DMS153 (cell line): ENCODE measurements around the gene TOMM40L.
"Not testable (repeated sequence)": the region's sequence is repeated elsewhere in the genome, so short reads cannot be mapped to it uniquely, and the experiment has no call there.

Source experiments
- DNase-seq: peaks from one replicate; lab custom pipeline; 2025; lab: John Stamatoyannopoulos, UW

Gene TOMM40L

DNA sequence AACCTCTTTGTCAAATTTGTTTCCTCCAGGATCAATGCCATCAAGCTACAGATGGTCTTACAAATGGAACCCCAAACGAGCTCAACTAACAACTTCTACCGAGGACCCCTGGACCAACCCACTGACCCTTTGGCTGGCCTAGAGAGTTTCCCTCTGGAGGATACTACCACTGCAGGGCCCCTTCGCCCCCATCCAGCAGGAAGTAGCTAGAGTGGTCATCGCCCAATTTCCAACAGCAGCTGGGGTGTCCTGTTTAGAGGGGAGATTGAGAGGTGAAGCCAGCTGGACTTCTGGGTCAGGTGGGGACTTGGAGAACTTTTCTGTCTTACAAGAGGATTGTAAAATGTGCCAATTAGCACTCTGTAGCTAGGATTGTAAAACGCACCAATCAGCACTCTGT is 31.2 kb downstream of the TOMM40L start:
- not testable (repeated sequence) for DNase-seq

DNA sequence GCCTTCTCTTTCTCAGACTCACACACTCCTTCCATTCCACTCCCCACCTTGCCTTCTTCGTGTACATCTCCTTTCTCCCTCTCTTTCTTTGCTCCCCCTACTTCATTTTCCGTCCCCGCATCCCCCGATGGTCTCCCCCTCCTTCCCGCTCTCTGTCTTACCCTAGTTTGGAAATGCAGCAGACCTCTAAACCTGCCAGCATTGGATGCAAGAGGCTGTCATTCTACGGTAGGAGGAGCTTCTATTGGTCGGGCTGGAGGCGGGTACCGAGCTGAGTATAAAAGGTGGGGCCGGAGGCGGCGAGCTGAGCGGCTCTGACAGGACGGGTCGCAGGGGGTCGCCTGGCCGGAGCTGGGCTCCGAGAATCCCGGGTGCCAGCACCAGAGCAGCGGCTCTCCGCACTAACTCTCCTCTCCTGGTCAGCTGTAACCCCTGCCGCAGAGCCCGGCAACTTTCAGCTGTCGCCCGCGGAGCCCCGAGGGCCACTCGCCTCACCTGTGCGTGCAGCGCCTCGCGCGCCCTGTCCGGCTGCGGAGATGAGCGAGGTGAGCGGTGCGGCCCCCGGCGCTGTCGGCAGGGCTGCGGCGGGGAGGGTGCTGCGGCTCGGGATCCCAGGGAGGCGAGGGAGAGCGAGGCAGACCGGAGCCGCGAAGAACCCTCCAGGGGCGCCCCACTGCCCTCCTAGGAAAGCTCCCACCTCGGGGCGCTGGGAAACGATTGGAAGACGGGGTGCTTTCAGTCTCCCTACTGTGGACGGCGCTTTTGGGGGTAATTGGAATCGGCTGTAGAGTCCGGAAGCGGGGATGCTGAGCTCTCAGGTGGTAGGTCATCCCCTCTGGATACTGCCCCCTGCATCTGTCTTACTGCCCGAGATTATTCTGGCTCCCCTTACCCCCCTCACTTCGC is 32.8 kb downstream of the TOMM40L start, which contains the start of gene PCP4L1:
Gene PCP4L1 (plus strand): TSS at position 307 of the 906 bp plus-strand sequence. CDS start 230 bp downstream, at position 537.
- DNase-seq = no peak

DNA sequence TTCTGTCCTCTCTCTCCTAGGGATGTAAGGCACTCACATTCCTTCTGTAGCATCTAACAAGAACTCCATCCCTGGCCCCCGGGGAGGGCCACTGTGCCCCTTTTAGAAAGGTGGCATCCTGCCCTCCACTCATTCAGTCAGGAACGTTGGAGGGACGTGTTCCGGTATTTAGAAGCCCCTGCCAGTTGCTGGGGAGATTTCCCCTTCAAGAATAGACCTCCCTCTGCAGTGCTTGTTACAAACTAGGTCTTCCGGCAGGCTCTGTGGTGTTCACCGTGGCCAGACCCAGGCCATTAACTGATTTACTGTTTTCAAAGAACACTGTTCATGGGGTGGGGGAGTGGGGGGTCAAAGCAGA is 33.5 kb downstream of the TOMM40L start:
- no peak for DNase-seq

DNA sequence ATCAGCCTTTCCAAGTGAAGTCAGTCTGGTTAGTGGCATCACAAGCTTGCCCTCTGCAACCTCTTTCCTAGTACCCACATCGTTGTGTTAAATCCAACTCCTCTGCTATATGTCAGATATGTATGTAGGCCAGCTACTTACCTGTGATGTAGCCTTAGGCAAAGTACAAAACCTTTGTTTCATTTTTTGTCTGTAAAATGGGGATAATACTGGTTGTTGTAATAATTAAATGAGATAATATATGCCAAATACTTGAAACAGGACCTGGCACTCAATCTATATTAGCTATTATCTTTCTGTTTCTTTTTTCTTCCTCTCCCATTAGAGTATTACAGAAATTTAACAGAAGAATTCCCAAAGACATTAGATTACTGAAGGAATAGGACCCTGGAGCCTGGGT is 33.9 kb downstream of the TOMM40L start:
- DNase-seq = no peak

DNA sequence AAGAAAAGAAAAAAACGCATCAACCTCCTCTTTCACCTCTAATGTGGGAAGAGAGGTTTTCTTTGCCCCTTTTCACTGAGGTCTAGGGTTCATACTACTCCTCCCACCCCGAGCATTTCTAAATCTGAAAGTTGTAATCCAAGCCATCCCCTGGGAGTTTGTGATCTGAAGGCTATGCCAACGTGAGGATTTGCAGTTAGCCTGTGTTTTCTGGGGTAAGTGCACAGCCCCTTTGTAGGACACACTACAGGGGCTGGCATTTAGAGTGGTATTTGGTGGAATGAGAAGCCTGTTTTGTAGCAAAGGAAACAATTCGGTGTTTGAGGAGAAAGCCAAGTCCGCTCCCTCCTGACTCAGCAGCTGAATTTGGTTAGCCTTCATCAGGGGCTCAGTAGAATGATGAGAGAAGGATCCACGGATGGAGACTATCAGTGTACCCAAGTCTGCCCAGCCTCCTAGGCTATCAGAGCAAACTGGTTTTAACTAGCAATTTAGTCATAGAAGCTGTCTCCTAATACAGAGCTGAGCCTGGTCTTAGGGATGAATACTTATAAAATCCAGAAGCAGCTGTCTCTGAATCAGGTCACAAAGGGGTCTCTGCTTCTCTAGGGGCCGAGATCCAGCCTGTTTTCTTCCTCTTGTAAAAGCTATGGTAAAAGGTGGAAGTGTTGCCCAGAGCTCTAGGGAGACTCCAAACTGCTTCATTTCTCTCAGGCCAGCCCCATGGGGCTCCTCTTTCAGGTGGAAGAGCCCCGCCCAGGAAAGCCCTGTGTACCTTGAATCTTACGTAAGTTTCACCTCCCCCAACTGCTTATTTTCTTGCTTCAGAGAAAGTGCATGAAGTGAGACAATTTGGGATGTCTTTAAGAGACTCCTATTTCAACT is 34.8 kb downstream of the TOMM40L start:
- no peak for DNase-seq

DNA sequence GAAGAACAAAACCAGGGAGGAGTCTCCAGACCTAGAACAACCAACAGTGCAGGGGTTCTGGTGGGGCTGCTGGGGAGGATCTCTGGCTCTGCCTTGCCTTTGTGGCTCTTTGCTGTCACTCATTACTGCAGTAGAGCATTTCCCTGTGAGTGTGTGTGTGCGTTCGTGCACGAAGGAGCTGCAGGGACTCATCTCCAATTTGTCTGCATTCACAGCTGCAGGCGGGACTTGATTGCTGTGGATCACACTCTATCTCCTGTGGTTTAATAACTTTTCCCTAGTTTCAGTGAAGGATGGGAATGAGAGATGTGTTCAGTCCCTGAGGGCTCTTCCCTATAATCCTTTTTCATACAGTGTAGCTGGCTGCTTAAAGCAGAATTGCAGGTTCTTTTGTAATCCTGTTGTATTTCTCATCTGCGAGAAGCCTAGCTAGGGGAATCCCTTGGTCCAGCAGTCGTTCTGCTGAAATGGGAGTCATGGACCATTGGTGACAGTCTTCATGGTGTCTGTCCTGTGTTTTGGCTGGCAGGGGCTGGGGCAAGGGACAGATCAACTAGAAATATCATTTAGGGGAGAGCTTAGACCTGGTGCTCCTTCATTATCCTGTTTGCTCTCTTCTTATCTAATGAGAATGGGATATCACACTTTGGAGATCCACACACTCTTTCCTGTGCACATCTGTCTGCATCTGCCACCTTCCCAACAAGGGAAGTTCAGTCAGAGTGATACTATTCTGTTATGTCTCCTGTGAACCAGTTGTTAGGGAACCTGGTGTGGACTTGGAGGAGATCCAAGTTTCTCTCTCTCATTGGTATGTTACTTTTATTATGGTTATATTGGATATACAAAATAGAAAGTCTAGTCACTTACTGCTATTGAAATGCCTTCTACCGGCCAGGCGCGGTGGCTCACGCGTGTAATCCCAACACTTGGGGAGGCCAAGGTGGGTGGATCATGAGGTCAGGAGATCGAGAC is 35.7 kb downstream of the TOMM40L start:
- DNase-seq = no peak

DNA sequence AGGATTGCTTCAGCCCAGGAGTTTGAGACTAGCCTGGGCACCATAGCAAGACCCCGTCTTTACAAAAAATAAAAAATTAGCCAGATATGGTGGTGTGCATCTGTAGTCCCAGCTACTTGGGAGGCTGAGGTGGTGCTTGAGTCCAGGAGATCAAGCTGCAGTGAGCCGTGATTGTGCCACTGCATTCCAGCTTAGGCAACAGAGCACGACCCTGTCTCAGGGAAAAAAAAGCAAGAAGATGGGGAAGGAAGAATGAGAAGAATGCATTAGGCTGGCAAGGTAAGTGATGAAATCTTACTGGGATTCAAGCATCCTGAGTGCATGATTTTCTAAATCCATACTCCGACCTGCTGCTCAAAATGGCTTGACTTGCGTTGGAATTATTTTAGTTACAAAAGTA is 39.4 kb downstream of the TOMM40L start:
- no peak for DNase-seq

DNA sequence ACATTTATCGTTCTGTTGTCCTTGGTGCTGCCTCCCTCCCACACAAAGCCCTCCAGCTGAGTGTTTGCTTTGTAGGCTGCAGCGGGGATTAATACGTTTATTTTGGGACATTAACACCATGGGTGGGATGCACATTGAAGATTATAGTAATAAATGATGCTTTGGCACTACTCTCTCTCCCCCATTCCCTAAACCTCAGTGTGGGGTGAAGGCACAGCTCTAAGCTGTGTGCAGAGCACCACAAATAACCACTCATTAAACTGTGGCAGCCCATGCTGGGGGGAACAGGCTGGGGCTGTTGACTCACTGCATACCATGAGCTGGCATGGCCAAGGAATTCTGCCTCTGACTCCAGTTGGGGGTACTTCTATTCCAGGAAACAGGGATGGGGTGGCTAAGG is 40.3 kb downstream of the TOMM40L start:
- no peak for DNase-seq

DNA sequence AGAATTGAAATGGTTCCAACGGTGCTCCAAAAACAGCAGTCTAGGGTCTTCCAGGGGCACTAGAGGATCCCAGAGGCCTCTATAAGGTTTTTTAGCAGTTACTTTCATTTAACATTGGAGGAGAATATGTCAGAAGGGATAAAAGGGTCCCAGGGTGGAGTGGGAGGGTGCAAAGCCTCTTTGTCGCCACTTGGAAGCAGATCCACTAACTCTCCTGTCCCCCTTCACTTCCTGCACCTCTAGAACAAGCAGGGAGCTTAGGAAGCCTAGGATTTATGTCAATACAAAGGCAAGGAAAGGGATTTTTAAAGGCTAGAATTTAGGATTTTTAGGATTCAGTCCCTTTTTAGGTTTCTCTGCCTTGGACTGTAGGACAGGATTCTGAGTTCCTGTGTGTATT is 41.0 kb downstream of the TOMM40L start:
- no peak for DNase-seq

DNA sequence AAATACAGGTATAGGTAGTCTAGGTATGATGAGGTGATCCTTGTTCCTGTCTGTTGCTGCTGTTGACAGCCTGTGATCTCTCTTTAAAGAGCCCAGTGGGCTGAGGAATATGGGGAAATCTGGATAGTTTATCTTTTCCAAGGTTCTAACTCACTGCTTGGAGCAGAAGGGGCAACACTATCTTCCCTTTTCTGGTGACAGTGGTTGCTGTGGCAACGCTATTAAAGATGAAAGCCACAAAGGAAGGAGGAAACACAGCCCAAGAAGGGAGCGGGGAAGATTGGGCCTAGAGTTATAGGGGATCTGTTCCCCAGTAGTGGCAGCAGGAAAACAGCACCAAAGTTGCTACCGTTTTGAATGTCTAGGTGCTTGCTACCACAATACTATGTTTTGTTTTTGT is 41.5 kb downstream of the TOMM40L start:
- DNase-seq = no peak

DNA sequence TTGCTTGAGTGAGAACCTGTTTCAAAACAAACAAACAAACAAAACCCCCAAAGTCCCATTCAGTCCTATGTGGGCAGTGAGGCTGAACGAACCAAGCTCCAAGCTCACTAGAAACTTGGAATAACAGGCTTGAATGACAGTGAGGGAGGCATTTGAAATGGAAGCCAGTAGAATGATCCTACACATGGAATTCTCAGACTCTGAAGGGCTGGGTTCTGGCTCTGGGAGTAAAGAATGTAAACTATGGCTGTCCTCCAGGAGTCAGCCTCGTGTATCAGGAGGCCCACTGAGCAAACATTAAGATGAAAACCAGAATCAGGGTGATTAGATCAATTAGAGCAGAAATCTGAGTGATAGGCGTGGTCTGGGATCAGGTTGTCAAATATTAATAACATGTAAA is 47.5 kb downstream of the TOMM40L start:
- DNase-seq = no peak

DNA sequence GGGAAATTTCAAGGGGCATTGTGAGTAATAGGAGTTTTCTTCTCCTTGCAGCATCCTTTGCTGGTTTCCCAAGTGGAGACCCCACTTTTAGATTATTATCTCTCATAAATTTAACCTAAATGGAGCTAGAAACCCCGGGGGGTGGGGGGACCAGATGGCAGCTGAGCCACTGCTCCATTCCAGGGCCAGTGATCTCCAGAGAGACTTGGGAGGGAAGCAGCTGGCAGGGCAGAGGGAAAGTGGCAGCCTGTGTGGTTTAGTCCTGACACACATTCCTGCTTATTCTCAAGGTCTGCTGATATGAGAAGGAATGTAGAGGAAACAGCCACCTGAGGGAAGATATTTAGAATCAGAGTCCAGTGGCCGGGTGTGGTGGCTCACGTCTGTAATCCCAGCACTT is 49.0 kb downstream of the TOMM40L start:
- DNase-seq = no peak
